ENCODE data around the gene UBN1.
A peak's percentile ranks its signal among the peaks of the same experiment; 100 is the strongest.

DNA sequence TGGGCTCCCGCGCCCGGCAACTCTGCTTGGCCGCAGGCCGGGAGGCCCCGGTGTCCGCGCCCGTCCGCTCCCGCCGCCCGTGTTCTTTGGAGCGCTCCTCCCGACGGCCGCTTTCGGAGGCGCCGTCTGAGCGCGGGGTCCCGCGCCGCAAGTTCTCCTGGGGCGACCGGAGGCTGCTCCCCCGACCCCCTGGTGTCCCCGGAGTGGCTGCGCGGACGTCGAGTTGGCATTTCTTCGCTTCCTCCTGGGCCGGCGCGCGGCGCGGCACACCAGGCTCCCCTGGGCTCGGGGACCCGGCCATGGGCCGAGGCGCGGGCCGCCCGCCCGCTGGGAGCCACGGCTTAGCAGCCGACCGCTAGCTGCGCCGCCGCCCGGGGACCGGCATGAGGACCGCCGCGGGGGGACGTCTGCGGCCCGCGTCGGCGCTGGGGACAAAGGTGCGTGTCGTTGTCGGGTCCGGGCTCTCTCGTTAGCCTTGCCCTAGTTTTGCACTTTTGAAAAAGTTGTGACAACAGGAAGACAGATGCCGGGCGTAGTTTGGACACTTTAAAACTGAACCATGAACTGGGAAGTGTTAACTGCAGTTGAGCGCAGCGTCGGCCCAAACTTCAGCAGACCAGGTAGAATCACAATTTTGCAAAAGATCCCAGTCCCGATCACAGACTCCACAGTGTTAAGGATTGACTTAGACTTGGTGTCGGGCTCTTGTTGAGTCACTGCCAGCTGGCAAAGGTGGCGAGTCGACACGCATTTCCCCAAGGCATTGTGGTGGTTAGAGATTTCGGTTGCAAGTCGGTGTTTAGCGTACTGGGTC, 700 bp downstream of the UBN1 start:
- TF ChIP-seq POLR2A (IDR thresholded peaks at IDR 0.05) (no peak), POLR2AphosphoS5 (IDR thresholded peaks at IDR 0.05) (peak in 1 of 3 donors; percentile 30)
- TF ChIP-seq, protein P1, sequence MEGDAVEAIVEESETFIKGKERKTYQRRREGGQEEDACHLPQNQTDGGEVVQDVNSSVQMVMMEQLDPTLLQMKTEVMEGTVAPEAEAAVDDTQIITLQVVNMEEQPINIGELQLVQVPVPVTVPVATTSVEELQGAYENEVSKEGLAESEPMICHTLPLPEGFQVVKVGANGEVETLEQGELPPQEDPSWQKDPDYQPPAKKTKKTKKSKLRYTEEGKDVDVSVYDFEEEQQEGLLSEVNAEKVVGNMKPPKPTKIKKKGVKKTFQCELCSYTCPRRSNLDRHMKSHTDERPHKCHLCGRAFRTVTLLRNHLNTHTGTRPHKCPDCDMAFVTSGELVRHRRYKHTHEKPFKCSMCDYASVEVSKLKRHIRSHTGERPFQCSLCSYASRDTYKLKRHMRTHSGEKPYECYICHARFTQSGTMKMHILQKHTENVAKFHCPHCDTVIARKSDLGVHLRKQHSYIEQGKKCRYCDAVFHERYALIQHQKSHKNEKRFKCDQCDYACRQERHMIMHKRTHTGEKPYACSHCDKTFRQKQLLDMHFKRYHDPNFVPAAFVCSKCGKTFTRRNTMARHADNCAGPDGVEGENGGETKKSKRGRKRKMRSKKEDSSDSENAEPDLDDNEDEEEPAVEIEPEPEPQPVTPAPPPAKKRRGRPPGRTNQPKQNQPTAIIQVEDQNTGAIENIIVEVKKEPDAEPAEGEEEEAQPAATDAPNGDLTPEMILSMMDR (IDR thresholded peaks at IDR 0.05) = no peak
